OCI-LY3 (cell line): ENCODE data around the gene DIPK1B.

Experiments
- CTCF ChIP-seq: fragments of 200-600, 300-600 bp; sonication (generic); IDR thresholded peaks from 2 replicates; pipeline ENCODE4 v1.5.1; 2014; ENCODE audit warnings: antibody characterized with exemption, low read length, low read depth
- EZH2phosphoT487 ChIP-seq: fragments of 200-600 bp; shearing (Covaris generic); IDR thresholded peaks from 2 replicates; pipeline ENCODE4 v1.6.1; 2018; ENCODE audit warnings: antibody characterized with exemption, mixed run types, low read depth

GRCh38 chr9:136723362-136723976, 11.1 kb downstream of the DIPK1B start:
- TF ChIP-seq CTCF: no peak
- no peak for TF ChIP-seq EZH2phosphoT487
